Mononuclear cell (primary cell): ENCODE data around the gene NPTN. TPM values are rescaled to one million over a fixed set of nuclear protein-coding genes. Genes with fewer than 3 reads are reported as not detected.
"Not testable (repeated sequence)": the region's sequence is repeated elsewhere in the genome, so short reads cannot be mapped to it uniquely, and the experiment has no call there.

Experiments
- H3K27me3 ChIP-seq: 2 replicates; pipeline ENCODE4 v1.6.0; 2011; ENCODE audit warnings: low read length, control low read depth; ENCODE audit not compliant: insufficient read depth
- H3K4me1 ChIP-seq: 2 replicates; pipeline ENCODE4 v1.5.1; 2011; ENCODE audit warnings: mild to moderate bottlenecking, low read length, control low read depth; ENCODE audit not compliant: insufficient read depth
- H3K4me3 ChIP-seq: 2 replicates; pipeline ENCODE4 v1.5.1; 2011; ENCODE audit warnings: mild to moderate bottlenecking, low read length, moderate library complexity
- H3K9me3 ChIP-seq: 2 replicates; pipeline ENCODE4 v1.5.1; 2011; ENCODE audit warnings: low read depth, mild to moderate bottlenecking, control low read depth, low read length
- total RNA-seq: library from RNA; depleted of rRNA; stranded (reverse); fragments of >200 nt; gene quantifications from one replicate; pipeline ENCODE4 v1.2.3, GENCODE V29; 2012

Gene NPTN
- total RNA-seq, 1 donor, result 40.4 TPM

DNA sequence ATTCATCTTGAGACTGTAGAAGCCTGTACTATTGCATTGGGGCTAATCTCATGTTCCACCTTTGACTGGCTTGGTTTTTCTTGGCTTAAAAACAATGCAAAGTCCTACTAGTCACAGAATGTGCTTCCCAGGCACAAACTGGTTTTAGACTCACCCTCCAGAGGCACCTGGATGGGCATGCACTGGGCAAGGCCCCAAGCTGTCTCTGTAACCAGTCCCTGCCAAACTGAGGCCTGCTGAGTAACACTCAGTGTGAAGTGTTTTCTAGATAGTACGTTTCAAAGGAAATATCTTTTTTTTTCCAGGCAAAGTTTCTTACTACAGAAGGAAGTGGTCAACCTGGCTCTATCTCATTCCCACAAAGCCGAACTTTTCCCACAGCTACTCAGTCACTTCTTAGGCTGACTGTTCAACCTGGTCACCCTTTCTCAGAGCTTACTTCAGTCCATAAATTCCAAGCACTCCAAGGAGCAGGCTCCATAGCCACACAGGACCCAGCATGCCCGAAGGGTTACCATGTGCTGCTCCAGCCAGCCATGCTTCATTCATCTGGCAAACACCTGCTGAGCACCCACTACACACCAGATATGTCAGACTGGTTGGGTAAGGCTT is 57.4 kb downstream of the NPTN start:
- Histone ChIP-seq H3K9me3 (no peaks in the 10 kb centered on the region), H3K4me3 (no peak overlapping the region), H3K27me3 (no peaks in the 10 kb centered on the region), H3K4me1 (no peaks in the 10 kb centered on the region)

- Histone ChIP-seq H3K4me3 (no peak overlapping the region), H3K9me3 (no peaks in the 10 kb centered on the region), H3K4me1 (no peaks in the 10 kb centered on the region), H3K27me3 (no peaks in the 10 kb centered on the region)
Measured at GRCh38 chr15:73573572-73573971, 59.6 kb downstream of the NPTN start.

DNA sequence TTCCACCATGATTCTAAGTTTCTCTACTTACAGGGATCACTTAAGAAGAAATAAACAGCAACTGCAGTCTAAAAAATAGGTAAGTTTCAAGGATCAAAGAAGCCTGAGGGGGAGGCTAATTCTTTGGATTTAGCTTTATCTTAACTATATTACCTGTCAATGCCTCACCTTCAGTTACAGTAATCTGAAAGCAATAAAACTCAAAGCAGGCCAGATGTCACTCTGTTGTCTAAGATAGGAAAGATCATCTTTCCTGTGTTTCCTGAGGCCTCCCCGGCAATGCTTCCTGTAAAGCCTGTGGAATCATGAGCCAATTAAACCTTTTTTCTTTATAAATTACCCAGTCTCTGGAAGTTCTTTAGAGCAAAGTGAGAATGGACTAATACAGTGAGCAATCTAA is 60.2 kb downstream of the NPTN start:
- Histone ChIP-seq H3K9me3 (no peaks in the 10 kb centered on the region), H3K4me3 (no peak overlapping the region), H3K27me3 (no peaks in the 10 kb centered on the region), H3K4me1 (no peaks in the 10 kb centered on the region)

DNA sequence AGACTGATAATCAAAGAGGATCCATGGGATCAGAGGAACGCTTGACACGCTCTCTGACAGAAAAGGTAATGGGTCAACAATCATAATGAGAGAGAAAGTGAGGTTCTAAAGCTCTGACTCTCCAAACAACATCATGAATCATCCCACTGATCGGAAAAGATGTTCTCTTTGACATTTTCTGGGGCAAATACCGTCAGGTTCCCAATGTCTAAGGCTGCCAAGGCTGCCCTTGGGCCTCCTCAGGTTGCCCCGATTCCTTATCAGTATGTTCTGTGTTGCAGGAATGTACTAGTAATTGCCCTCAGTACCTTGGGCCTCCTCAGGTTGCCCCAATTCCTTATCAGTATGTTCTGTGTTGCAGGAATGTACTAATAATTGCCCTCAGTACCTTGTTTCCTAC is 60.9 kb downstream of the NPTN start:
- Histone ChIP-seq H3K4me3 (no peak overlapping the region), H3K9me3 (no peaks in the 10 kb centered on the region), H3K4me1 (no peaks in the 10 kb centered on the region)

DNA sequence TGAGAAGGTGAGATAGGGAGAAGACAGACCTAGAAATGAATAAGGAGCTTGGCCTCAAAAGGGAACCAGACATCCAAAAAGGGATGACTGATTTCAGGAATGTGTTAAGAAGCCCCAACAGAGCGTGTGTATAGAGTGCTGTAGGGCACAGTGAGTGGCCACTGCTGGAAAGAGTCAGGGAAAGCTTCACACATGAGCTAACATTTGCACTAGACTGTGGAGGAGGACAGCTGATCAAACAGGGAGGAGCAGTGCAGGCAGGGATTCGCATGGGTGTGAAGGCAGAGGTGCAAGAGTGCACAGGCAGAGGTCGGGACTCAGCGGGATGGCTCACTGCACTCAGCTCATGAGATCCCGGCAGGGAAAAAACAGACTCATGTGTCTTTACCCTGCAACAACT is 61.8 kb downstream of the NPTN start:
- Histone ChIP-seq H3K4me3 (no peak overlapping the region), H3K4me1 (no peaks in the 10 kb centered on the region), H3K9me3 (no peaks in the 10 kb centered on the region), H3K27me3 (no peaks in the 10 kb centered on the region)

More for the DNA sequence above, 60.9 kb downstream of the NPTN start:
- no peaks in the 10 kb centered on the region for H3K27me3 ChIP-seq

DNA sequence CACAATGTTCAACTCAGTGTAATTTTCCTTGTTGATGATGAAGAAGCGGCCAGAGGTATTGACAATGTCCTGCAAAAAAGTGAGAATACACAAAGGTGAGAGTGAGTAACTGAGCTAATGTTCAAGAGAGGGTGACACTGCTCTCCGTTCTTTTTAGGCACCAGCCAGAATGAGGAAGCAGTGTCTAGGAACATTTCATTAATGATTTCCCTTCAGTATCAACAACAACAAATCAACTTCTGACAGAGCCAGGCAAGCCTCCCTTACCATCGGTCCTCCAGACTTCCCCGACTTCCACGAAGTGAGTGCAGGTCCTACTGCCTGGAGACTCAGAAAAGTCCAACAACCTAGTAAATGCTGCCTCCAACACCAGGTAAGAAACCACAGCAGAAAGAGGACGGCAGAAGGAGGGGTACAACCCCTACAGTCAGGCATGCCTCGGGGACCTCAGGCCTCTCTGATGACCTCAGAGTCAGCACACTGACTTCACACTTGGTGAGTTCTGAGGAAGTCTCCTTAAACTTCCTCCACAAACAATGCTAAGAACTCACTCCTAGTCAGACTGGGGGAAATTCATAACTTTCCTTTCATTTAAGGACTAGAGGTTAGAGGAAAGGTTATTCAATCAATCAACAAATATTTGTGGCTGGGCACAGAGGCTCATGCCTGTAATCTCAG is 62.7 kb downstream of the NPTN start:
- no peaks in the 10 kb centered on the region for H3K27me3 ChIP-seq

DNA sequence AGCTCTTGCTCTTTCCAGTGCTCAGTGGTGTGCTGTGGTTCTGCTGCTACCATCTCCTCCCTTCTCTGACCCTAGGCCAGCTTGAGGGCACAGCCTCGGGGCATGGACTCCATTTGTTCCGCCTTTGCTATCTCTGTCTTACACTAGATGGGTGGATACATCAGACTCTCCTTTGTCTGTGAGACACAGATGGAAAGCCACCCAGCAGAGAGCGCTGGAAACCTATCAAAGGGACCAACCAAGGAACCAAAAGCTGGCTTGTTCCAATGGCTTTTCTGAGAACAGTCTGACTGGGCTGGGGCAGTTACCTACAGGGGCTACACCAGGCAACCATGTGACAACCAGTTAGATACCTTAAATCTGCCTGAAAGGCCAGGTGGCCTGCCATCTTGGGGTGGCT is 63.8 kb downstream of the NPTN start:
- H3K27me3 ChIP-seq, result no peaks in the 10 kb centered on the region
- H3K9me3 ChIP-seq, result no peaks in the 10 kb centered on the region
- peaks cover 9% of the 10 kb centered on the region for H3K4me1 ChIP-seq
- no peak overlapping the region for H3K4me3 ChIP-seq

More for the DNA sequence above, 62.7 kb downstream of the NPTN start:
- H3K4me1 ChIP-seq, result no peaks in the 10 kb centered on the region
- no peak overlapping the region for H3K4me3 ChIP-seq
- no peaks in the 10 kb centered on the region for H3K9me3 ChIP-seq

DNA sequence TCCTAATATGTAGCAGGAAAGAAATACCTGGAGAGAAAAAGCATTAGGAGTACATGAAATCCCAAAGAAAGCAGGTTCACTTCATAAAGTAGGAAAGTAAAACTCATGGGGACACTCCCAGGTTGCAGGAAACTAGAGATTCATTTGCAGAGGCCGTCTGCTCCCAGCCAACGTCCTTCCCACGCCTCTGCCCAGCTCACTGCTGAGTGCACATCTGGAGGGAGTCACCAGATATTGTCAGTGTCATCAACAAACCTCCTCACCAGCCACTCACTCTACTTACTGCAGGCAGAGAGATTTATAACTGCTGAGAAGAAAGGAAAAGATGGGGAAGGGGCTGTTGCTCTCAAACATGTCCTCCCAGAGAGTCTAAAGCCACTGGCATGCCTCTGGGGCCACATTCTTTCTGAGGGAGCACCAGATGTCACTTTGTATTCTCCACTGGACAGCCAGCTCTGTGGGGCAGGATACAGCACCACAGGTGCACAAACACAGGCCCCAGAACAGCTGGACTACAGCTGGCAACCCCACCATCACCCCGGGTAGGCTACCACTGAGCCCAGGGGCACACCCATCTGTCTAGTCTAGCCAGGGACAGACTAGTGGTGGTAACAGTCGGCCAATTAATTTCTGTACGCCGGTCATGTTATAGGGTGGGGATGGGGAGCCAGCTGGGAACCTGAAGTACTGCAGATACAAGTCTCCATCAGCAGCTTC is 64.5 kb downstream of the NPTN start:
- Histone ChIP-seq H3K27me3 (no peaks in the 10 kb centered on the region), H3K9me3 (no peaks in the 10 kb centered on the region), H3K4me3 (no peak overlapping the region), H3K4me1 (peaks cover 15% of the 10 kb centered on the region)

GRCh38 chr15:73567020-73567419 is 66.2 kb downstream of the NPTN start:
- Histone ChIP-seq H3K4me3 (no peak overlapping the region), H3K27me3 (no peaks in the 10 kb centered on the region), H3K4me1 (peaks cover 15% of the 10 kb centered on the region), H3K9me3 (no peaks in the 10 kb centered on the region)

- no peaks in the 10 kb centered on the region for H3K27me3 ChIP-seq
- no peaks in the 10 kb centered on the region for H3K9me3 ChIP-seq
- H3K4me3 ChIP-seq, result no peak overlapping the region
- peaks cover 15% of the 10 kb centered on the region for H3K4me1 ChIP-seq
Measured at GRCh38 chr15:73564255-73564654, 68.9 kb downstream of the NPTN start.

DNA sequence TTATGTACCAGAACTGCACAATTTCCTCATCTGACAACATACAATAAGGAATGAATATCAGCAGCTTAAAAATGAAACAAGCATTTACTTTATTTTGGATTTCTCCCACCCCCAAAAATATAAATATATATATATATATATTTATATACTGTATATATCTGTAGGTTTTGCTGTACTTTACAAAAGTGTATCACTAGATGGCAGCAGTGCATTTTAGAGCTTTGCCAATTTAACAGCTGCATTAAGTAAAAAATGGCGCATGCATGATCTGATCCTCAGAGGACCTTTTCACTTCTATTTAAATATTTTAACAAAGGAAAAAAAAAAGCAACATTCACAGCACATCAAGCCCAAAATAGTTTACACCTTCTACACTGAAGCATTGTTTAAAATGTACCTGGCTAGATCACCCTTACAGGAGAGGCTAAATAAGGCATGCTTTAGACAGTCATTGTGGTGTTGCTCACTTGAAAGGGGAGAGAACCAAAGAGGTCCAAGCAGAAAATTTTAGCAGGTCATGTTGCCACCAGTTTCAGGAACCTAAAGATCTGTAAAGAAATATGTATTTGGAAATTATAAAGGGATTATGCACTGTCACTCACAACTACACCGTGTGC is 72.6 kb downstream of the NPTN start:
- peaks cover 15% of the 10 kb centered on the region for H3K4me1 ChIP-seq
- no peaks in the 10 kb centered on the region for H3K9me3 ChIP-seq
- H3K27me3 ChIP-seq, result no peaks in the 10 kb centered on the region
- no peak overlapping the region for H3K4me3 ChIP-seq

GRCh38 chr15:73558529-73558928 is 74.7 kb downstream of the NPTN start:
- Histone ChIP-seq H3K27me3 (no peaks in the 10 kb centered on the region), H3K4me1 (no peaks in the 10 kb centered on the region), H3K9me3 (no peaks in the 10 kb centered on the region), H3K4me3 (no peak overlapping the region)

DNA sequence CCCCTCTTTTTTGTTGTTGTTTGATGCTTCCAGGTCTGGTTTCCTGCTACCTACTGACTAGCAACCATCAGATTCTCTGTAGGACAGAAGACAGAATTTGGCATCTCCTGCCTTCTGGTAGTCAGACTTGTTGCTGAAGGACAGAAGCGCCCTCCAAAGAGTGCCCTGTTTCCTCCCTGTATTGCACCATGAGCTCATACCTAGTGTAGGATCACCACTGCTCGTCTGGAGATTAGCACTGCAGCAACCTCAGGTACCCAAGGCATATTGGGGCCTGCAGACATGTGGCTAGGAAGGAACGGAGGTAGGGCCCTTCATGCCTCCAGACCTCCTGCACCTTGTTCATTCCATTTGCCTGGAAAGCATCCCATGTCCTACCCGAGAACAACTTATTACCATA is 78.1 kb downstream of the NPTN start:
- H3K27me3 ChIP-seq, result no peaks in the 10 kb centered on the region
- no peaks in the 10 kb centered on the region for H3K9me3 ChIP-seq
- no peak overlapping the region for H3K4me3 ChIP-seq
- H3K4me1 ChIP-seq, result peaks cover 3% of the 10 kb centered on the region

DNA sequence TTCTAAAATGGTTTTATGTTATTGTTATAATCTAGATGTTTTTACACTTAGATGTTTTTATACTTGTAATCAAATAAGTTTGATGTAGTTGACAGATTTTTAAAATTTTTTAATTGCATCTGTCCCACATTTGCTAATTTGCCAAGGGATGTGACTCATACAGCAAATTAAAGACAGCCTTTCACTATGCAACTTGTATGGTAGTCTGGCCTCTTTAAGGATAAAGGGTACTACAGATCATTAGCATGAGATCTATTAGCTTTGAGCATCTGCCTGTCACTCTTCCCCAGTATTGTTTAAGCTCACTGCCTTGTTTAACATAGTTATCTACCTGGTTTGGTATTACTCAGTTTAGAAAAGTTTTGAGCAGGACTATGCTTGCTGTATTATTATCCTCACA is 83.0 kb downstream of the NPTN start:
- Histone ChIP-seq H3K4me1 (peaks cover 3% of the 10 kb centered on the region), H3K27me3 (no peaks in the 10 kb centered on the region), H3K4me3 (no peak overlapping the region)

GRCh38 chr15:73548925-73549324 is 84.3 kb downstream of the NPTN start:
- H3K9me3 ChIP-seq, H3K4me3 ChIP-seq, H3K4me1 ChIP-seq, H3K27me3 ChIP-seq: not testable (repeated sequence)

More for the DNA sequence above, 83.0 kb downstream of the NPTN start:
- no peaks in the 10 kb centered on the region for H3K9me3 ChIP-seq
